Measurements from ENCODE around the gene IDI1. TPM values are rescaled to one million over a fixed set of nuclear protein-coding genes. Genes with fewer than 3 reads are reported as not detected.
A peak's percentile ranks its signal among the peaks of the same experiment; 100 is the strongest.
"Not testable (repeated sequence)": the region's sequence is repeated elsewhere in the genome, so short reads cannot be mapped to it uniquely, and the experiment has no call there.

Gene IDI1
- total RNA-seq, 1 donor from 2014 or later = 160 TPM

GRCh38 chr10:1036341-1036791 is 12.6 kb downstream of the IDI1 start:
- DNase-seq (ENCODE audit: low spot score in 2 of 2) = no peak
- FAIRE-seq = no peak

- FAIRE-seq = no peak
- DNase-seq (ENCODE audit: low spot score in 2 of 2) = peak in 1 of 2 donors; percentile 37
Observed at GRCh38 chr10:1035201-1035600, 13.7 kb downstream of the IDI1 start.

- FAIRE-seq (peak; percentile 6), DNase-seq (ENCODE audit: low spot score in 2 of 2) (peak in 1 of 2 donors; percentile 42)
Observed at GRCh38 chr10:1034758-1035157, 14.2 kb downstream of the IDI1 start.

- no peak for DNase-seq (ENCODE audit: low spot score in 2 of 2)
- no peak for FAIRE-seq
Observed at GRCh38 chr10:1033601-1034000, 15.3 kb downstream of the IDI1 start.

GRCh38 chr10:1029838-1030237 is 19.1 kb downstream of the IDI1 start:
- no peak for FAIRE-seq
- no peak for DNase-seq (ENCODE audit: low spot score in 2 of 2)

GRCh38 chr10:1026578-1026977 is 22.3 kb downstream of the IDI1 start:
- no peak for DNase-seq (ENCODE audit: low spot score in 2 of 2)
- FAIRE-seq = no peak

GRCh38 chr10:1025683-1026082 is 23.2 kb downstream of the IDI1 start, which contains the start of gene IDI2:
Gene IDI2 (minus strand): TSS chr10:1025859. CDS start chr10:1024723, 1,136 bp downstream.
- FAIRE-seq = no peak
- no peak for DNase-seq (ENCODE audit: low spot score in 2 of 2)

GRCh38 chr10:1024103-1024502 is 24.8 kb downstream of the IDI1 start:
- DNase-seq (ENCODE audit: low spot score in 2 of 2) = no peak
- no peak for FAIRE-seq

GRCh38 chr10:1022413-1022812 is 26.5 kb downstream of the IDI1 start:
- DNase-seq (ENCODE audit: low spot score in 2 of 2) (peak in 1 of 2 donors; percentile 36), FAIRE-seq (no peak)

- no peak for FAIRE-seq
- no peak for DNase-seq (ENCODE audit: low spot score in 2 of 2)
Observed at GRCh38 chr10:1020958-1021357, 28.0 kb downstream of the IDI1 start.

- DNase-seq (ENCODE audit: low spot score in 2 of 2) = no peak
Observed at GRCh38 chr10:1020460-1020859, 28.5 kb downstream of the IDI1 start.

GRCh38 chr10:1019362-1019761 is 29.6 kb downstream of the IDI1 start:
- FAIRE-seq (no peak), DNase-seq (ENCODE audit: low spot score in 2 of 2) (no peak)

More at GRCh38 chr10:1020460-1020859, 28.5 kb downstream of the IDI1 start:
- FAIRE-seq = no peak

- FAIRE-seq (no peak), DNase-seq (ENCODE audit: low spot score in 2 of 2) (no peak)
Observed at GRCh38 chr10:1015688-1016087, 33.2 kb downstream of the IDI1 start.

GRCh38 chr10:1011696-1012095 is 37.2 kb downstream of the IDI1 start:
- FAIRE-seq (no peak), DNase-seq (ENCODE audit: low spot score in 2 of 2) (no peak)

- no peak for FAIRE-seq
- no peak for DNase-seq (ENCODE audit: low spot score in 2 of 2)
Observed at GRCh38 chr10:1010703-1011102, 38.2 kb downstream of the IDI1 start.

GRCh38 chr10:1009947-1010346 is 39.0 kb downstream of the IDI1 start:
- FAIRE-seq; DNase-seq (ENCODE audit: low spot score in 2 of 2): not testable (repeated sequence)

GRCh38 chr10:1009071-1009494 is 39.8 kb downstream of the IDI1 start:
- DNase-seq (ENCODE audit: low spot score in 2 of 2) (no peak), FAIRE-seq (no peak)

- no peak for FAIRE-seq
- no peak for DNase-seq (ENCODE audit: low spot score in 2 of 2)
Observed at GRCh38 chr10:1007583-1007982, 41.3 kb downstream of the IDI1 start.

- FAIRE-seq (no peak), DNase-seq (ENCODE audit: low spot score in 2 of 2) (no peak)
Observed at GRCh38 chr10:1006573-1006972, 42.3 kb downstream of the IDI1 start.

- no peak for FAIRE-seq
Observed at GRCh38 chr10:1003884-1004670, 44.8 kb downstream of the IDI1 start.

GRCh38 chr10:1002425-1003006 is 46.4 kb downstream of the IDI1 start:
- FAIRE-seq (no peak), DNase-seq (ENCODE audit: low spot score in 2 of 2) (no peak)

More at GRCh38 chr10:1003884-1004670, 44.8 kb downstream of the IDI1 start:
- no peak for DNase-seq (ENCODE audit: low spot score in 2 of 2)

Measured in frontal cortex (tissue), 4 donors.